Kidney (tissue), 14 donors: ENCODE measurements around the gene STYXL1. TPM values are rescaled to one million over a fixed set of nuclear protein-coding genes. Genes with fewer than 3 reads are reported as not detected.

Source experiments
- DNase-seq, 5 donors: peaks; one replicate each; pipeline ENCODE4 v3.0.0-alpha.2; 2013 to 2020
- FAIRE-seq: peaks from 2 replicates; lab custom pipeline; 2012; peaks lifted over from hg19 to GRCh38; lab: Jason Lieb, UNC
- H3K27ac ChIP-seq, 2 donors: one replicate each; pipeline ENCODE4 v1.7.0; 2013; ENCODE audit warnings: low read depth in 2 of 2, low read length in 2 of 2, inconsistent platforms in 1 of 2
- H3K27me3 ChIP-seq: one replicate; pipeline ENCODE4 v1.7.1; 2013; ENCODE audit warnings: low read length, inconsistent platforms; ENCODE audit not compliant: control insufficient read depth, insufficient read depth
- H3K36me3 ChIP-seq, 3 donors: one replicate each; pipeline versions ENCODE4 v1.7.0 to v1.7.1; 2013; ENCODE audit warnings: low read length in 3 of 3, control low read depth in 1 of 3, inconsistent platforms in 1 of 3; ENCODE audit not compliant: insufficient read depth in 3 of 3, control insufficient read depth in 2 of 3
- H3K4me1 ChIP-seq, 3 donors: one replicate each; pipeline versions ENCODE4 v1.7.0 to v1.7.1; 2013; ENCODE audit warnings: low read length in 3 of 3, inconsistent platforms in 1 of 3, low read depth in 1 of 3; ENCODE audit not compliant: control insufficient read depth in 2 of 3, insufficient read depth in 2 of 3
- H3K4me3 ChIP-seq, 3 donors: one replicate each; pipeline versions ENCODE4 v1.7.0 to v1.8.1; 2013; ENCODE audit warnings: low read length in 3 of 3, control low read depth in 1 of 3, inconsistent platforms in 1 of 3
- H3K9ac ChIP-seq, 3 donors: one replicate each; pipeline versions ENCODE4 v1.7.0 to v1.7.1; 2013; ENCODE audit warnings: low read length in 3 of 3, control low read depth in 1 of 3, inconsistent platforms in 1 of 3
- H3K9me3 ChIP-seq, 3 donors: one replicate each; pipeline versions ENCODE4 v1.7.0 to v1.7.1; 2013; ENCODE audit warnings: low read length in 3 of 3, control low read depth in 1 of 3, inconsistent platforms in 1 of 3; ENCODE audit not compliant: control insufficient read depth in 2 of 3, insufficient read depth in 1 of 3
- CTCF ChIP-seq: IDR thresholded peaks from 3 replicates; pipeline ENCODE4 v1.5.1; 2012; ENCODE audit warnings: mild to moderate bottlenecking, moderate library complexity, borderline replicate concordance; ENCODE audit not compliant: insufficient read depth; ENCODE audit errors: extremely low read depth
- intact Hi-C: fragments of 100-400 bp; cut with DNase I; formaldehyde crosslinking; loops from one replicate; pipeline ENCODE4 v1.11.1; 2022
- polyA plus RNA-seq: library from polyadenylated mRNA; stranded (reverse); fragments of 350-450 nt; fragmentation: Illumina TruSeq; extraction: RNeasy Lipid Tissue Mini Kit (QIAGEN cat#74804); gene quantifications from one replicate; pipeline ENCODE4 v1.2.3, GENCODE V29; 2014; ENCODE audit warnings: low read depth, low replicate concordance; ENCODE audit not compliant: insufficient read depth
- total RNA-seq: library from RNA; stranded (reverse); fragmentation: NEBNext Ultra II Directional; extraction: Animal tissue kit (Norgen Biotek cat#: 25700); gene quantifications from one replicate; pipeline ENCODE4 v1.2.1, GENCODE V29; 2021
- donor health status: control.
- donor health status: control.
- donor health status: control.
- donor health status: control.
- donor health status: control.
- donor health status: DM: yes; HTN: yes; CAD: no.
- donor health status: Normal renal cell carcinoma (clear cell type).

The STYXL1 gene
- total and polyA plus RNA-seq, 2 donors from 2014 or later: 29.9 to 55.5 TPM

GRCh38 chr7:75967487-75967997, 80.3 kb downstream of the STYXL1 start:
- intact Hi-C loops: no loop called here
- Histone ChIP-seq H3K4me3 (no peak overlapping the region), H3K9ac (peak overlapping the region in 1 of 3 donors; percentile 40), H3K27ac (peak overlapping the region; percentile 71 to 89), H3K4me1 (peaks cover 0 to 51% (median 45%) of the 10 kb centered on the region in 3 donors), H3K27me3 (no peaks in the 10 kb centered on the region), H3K36me3 (no peaks in the 10 kb centered on the region), H3K9me3 (no peaks in the 10 kb centered on the region)
- no peak for TF ChIP-seq CTCF
- peak in 4 of 5 donors; percentile 75 to 95 (median 84) for DNase-seq
- FAIRE-seq: no peak

GRCh38 chr7:75967055-75967454, 80.7 kb downstream of the STYXL1 start:
- Histone ChIP-seq H3K27ac (peak overlapping the region; percentile 71 to 89), H3K9ac (peak overlapping the region in 1 of 3 donors; percentile 40), H3K4me1 (peaks cover 0 to 55% (median 48%) of the 10 kb centered on the region in 3 donors), H3K4me3 (no peak overlapping the region), H3K36me3 (no peaks in the 10 kb centered on the region), H3K9me3 (no peaks in the 10 kb centered on the region), H3K27me3 (no peaks in the 10 kb centered on the region)
- intact Hi-C loops: no loop called here
- no peak for TF ChIP-seq CTCF
- DNase-seq: no peak
- no peak for FAIRE-seq

GRCh38 chr7:75966190-75966961, 81.4 kb downstream of the STYXL1 start:
- no peak for FAIRE-seq
- no peaks in the 10 kb centered on the region for H3K36me3 ChIP-seq
- H3K9ac ChIP-seq: peak overlapping the region in 1 of 3 donors; percentile 48
- DNase-seq: peak in 4 of 5 donors; percentile 51 to 86 (median 64)
- no peak for TF ChIP-seq CTCF
- intact Hi-C loops: no loop called here
- peak overlapping the region; percentile 87 to 89 for H3K27ac ChIP-seq
- no peak overlapping the region for H3K4me3 ChIP-seq
- H3K9me3 ChIP-seq: no peaks in the 10 kb centered on the region
- no peaks in the 10 kb centered on the region for H3K27me3 ChIP-seq
- peaks cover 0 to 54% (median 45%) of the 10 kb centered on the region in 3 donors for H3K4me1 ChIP-seq
